Neuron (in vitro differentiated cells): Measurements from ENCODE around the gene TEX10.

ENCODE experiments used
- H2AFZ ChIP-seq: one replicate; pipeline ENCODE4 v1.6.1; 2013; ENCODE audit warnings: low read depth, mild to moderate bottlenecking, inconsistent platforms, low read length, moderate library complexity
- H3K27me3 ChIP-seq: one replicate; pipeline ENCODE4 v1.6.1; 2013; ENCODE audit warnings: low read length; ENCODE audit not compliant: insufficient read depth
- H3K36me3 ChIP-seq: one replicate; pipeline ENCODE4 v1.6.1; 2013; ENCODE audit warnings: low read length; ENCODE audit not compliant: insufficient read depth
- H3K4me1 ChIP-seq: one replicate; pipeline ENCODE4 v1.6.1; 2013; ENCODE audit warnings: low read length; ENCODE audit not compliant: insufficient read depth
- H3K4me3 ChIP-seq: 2 replicates; pipeline ENCODE4 v1.5.1; 2013; ENCODE audit warnings: mild to moderate bottlenecking, low read length, moderate library complexity
- H3K9me3 ChIP-seq: one replicate; pipeline ENCODE4 v1.6.1; 2013; ENCODE audit warnings: low read length

The TEX10 gene

GRCh38 chr9:100324594-100325200 is 28.0 kb downstream of the TEX10 start:
- Histone ChIP-seq H3K36me3 (peaks cover 55% of the 10 kb centered on the region), H3K4me1 (no peaks in the 10 kb centered on the region), H3K27me3 (no peaks in the 10 kb centered on the region)

GRCh38 chr9:100322954-100323536 is 29.7 kb downstream of the TEX10 start:
- H3K36me3 ChIP-seq, result peaks cover 56% of the 10 kb centered on the region
- H3K27me3 ChIP-seq, result no peaks in the 10 kb centered on the region

More at GRCh38 chr9:100324594-100325200, 28.0 kb downstream of the TEX10 start:
- Histone ChIP-seq H3K9me3 (no peaks in the 10 kb centered on the region), H2AFZ (no peak overlapping the region), H3K4me3 (no peak overlapping the region)

GRCh38 chr9:100317706-100318105 is 35.0 kb downstream of the TEX10 start:
- Histone ChIP-seq H3K27me3 (no peaks in the 10 kb centered on the region), H2AFZ (no peak overlapping the region), H3K9me3 (peaks cover 23% of the 10 kb centered on the region), H3K36me3 (peaks cover 67% of the 10 kb centered on the region), H3K4me1 (no peaks in the 10 kb centered on the region), H3K4me3 (no peak overlapping the region)

More at GRCh38 chr9:100322954-100323536, 29.7 kb downstream of the TEX10 start:
- Histone ChIP-seq H2AFZ (no peak overlapping the region), H3K4me1 (no peaks in the 10 kb centered on the region), H3K9me3 (no peaks in the 10 kb centered on the region), H3K4me3 (no peak overlapping the region)

- no peak overlapping the region for H2AFZ ChIP-seq
- H3K27me3 ChIP-seq, result no peaks in the 10 kb centered on the region
- no peak overlapping the region for H3K4me3 ChIP-seq
- H3K36me3 ChIP-seq, result peaks cover 67% of the 10 kb centered on the region
- no peaks in the 10 kb centered on the region for H3K4me1 ChIP-seq
- H3K9me3 ChIP-seq, result peaks cover 26% of the 10 kb centered on the region
Measured at GRCh38 chr9:100315561-100315960, 37.2 kb downstream of the TEX10 start.

DNA sequence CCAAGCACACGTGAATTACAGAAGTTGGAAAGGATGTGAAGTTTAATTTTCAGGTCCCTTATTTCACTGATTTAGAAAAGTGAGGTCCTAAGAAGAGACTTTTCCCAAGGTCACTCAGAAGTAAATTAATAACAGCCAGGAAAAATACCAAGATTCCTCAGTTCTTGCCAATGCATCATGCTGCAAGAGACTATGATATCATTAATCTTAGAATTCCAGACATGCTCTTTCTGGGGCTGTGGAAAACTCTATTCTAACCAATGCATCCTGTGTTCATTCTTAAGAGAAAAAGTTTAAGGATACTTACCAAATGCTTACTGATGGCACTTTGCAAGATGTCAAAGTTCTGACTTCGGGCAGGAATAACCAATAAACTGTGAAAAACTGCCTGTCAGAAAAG is 42.8 kb downstream of the TEX10 start:
- Histone ChIP-seq H3K4me3 (no peak overlapping the region), H3K9me3 (peaks cover 19% of the 10 kb centered on the region), H3K27me3 (no peaks in the 10 kb centered on the region), H2AFZ (no peak overlapping the region), H3K36me3 (peaks cover 55% of the 10 kb centered on the region), H3K4me1 (no peaks in the 10 kb centered on the region)

DNA sequence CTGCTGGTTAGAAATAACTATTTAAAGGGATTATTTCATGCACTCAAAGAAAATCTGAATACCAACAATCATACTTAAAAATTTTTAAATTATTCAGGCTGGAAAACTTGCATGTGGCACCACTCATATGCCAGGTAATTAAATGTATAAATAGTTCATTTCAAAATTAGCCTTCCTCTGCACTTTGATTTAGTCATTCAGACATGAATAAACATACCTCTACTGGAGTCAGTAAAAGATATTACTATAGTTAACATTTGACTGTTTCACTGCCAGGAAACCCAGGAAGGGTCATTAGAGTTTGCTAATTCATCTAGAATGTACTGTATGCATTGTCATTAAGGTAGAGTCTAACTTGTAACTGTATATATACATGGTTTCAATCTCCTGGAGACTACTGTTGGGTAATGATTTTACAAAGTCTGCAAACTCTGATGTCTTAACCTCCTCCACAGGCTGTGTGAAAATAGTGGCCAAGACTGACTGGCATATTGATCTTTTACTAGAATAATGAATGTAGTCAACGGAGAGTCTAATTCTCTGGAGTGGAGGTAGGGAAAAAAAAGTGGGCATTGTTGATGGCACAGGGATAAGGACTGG is 43.7 kb downstream of the TEX10 start:
- no peaks in the 10 kb centered on the region for H3K4me1 ChIP-seq
- no peak overlapping the region for H3K4me3 ChIP-seq
- no peak overlapping the region for H2AFZ ChIP-seq
- H3K36me3 ChIP-seq, result peaks cover 54% of the 10 kb centered on the region
- peaks cover 13% of the 10 kb centered on the region for H3K9me3 ChIP-seq
- no peaks in the 10 kb centered on the region for H3K27me3 ChIP-seq

DNA sequence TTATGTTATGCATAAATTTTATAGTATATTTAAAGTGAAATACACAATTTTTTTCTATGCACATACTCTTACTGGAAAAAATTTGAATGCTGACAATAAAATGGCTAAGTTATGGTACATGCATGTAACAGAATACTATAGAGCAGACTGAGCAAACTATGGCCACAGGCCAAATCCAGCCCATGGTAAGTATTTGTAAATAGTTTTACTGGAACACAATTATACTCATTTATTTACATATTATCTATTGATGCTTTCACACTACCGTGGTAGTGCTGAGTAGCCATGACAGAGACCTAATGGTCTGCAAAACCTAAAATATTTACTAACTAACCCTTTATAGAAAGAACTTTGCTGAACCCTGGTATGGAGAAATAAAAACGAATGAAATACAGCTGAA is 45.7 kb downstream of the TEX10 start:
- Histone ChIP-seq H2AFZ (no peak overlapping the region), H3K4me1 (no peaks in the 10 kb centered on the region), H3K27me3 (no peaks in the 10 kb centered on the region), H3K36me3 (peaks cover 64% of the 10 kb centered on the region), H3K4me3 (no peak overlapping the region), H3K9me3 (peaks cover 7% of the 10 kb centered on the region)

DNA sequence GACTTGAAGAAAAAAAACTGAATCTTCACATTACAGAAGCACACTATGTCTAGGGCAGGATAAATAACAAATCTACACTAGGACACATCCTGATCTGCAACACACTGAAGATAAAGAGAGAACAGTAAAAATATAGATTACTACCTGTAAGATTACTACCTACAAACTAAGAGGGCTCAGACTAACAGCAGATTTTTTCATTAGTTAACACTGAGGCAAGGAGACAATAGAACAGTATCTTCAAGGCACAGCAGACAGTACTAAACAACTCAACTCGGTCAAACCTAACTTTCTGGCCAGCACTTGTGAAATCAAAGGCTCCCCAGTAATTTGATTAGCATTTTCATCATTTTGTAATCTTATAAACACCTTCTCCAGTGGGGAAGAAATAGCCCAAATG is 46.5 kb downstream of the TEX10 start:
- peaks cover 71% of the 10 kb centered on the region for H3K36me3 ChIP-seq
- H3K4me1 ChIP-seq, result no peaks in the 10 kb centered on the region
- no peak overlapping the region for H3K4me3 ChIP-seq
- peaks cover 7% of the 10 kb centered on the region for H3K9me3 ChIP-seq
- H2AFZ ChIP-seq, result no peak overlapping the region
- H3K27me3 ChIP-seq, result no peaks in the 10 kb centered on the region

DNA sequence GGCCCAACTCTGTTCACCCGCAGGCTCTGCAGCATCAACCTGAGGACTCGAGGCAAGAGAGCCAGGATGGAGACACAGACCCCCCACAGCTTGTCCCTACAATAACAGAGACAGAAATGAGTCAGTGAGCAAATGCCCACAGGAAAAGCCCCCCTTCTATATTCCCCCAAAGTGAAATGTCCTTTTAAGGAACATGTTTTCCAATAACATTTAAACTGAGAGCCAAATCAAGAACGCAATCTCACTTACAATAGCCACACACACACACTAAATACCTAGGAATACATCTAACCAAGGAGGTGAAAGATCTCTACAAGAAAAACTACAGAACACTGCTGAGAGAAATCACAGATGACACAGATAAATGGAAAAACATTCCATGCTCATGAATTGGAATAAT is 49.0 kb downstream of the TEX10 start:
- H3K9me3 ChIP-seq, result peaks cover 4% of the 10 kb centered on the region
- H2AFZ ChIP-seq, result no peak overlapping the region
- H3K27me3 ChIP-seq, result no peaks in the 10 kb centered on the region
- H3K4me3 ChIP-seq, result no peak overlapping the region
- peaks cover 6% of the 10 kb centered on the region for H3K4me1 ChIP-seq
- H3K36me3 ChIP-seq, result peaks cover 66% of the 10 kb centered on the region

- peaks cover 82% of the 10 kb centered on the region for H3K36me3 ChIP-seq
- no peaks in the 10 kb centered on the region for H3K27me3 ChIP-seq
- no peaks in the 10 kb centered on the region for H3K9me3 ChIP-seq
- H2AFZ ChIP-seq, result no peak overlapping the region
- H3K4me3 ChIP-seq, result no peak overlapping the region
- H3K4me1 ChIP-seq, result peaks cover 17% of the 10 kb centered on the region
Measured at GRCh38 chr9:100298378-100298777, 54.4 kb downstream of the TEX10 start.

DNA sequence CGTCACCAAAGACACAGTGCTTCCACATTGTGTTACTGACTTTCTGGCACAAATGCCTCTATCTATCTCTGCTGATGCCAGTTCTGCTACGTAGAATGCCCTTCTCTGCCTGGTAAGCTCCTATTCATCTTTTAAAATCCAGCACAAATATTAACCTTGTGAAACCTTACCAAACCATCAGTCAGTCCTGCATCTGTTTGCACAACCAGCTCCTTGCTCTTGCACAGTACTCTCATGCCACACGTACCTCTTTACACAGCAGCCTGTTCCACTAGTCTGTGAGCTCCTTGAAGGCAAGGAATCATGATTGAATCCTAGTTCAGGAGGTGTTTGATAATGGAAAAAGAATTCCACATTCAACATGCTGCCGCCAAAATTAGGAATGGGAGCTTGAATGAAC is 56.3 kb downstream of the TEX10 start:
- H3K36me3 ChIP-seq, result peaks cover 81% of the 10 kb centered on the region

GRCh38 chr9:100295240-100295639 is 57.5 kb downstream of the TEX10 start:
- no peaks in the 10 kb centered on the region for H3K9me3 ChIP-seq
- no peak overlapping the region for H2AFZ ChIP-seq
- no peaks in the 10 kb centered on the region for H3K27me3 ChIP-seq
- no peak overlapping the region for H3K4me3 ChIP-seq
- H3K36me3 ChIP-seq, result peaks cover 74% of the 10 kb centered on the region
- peaks cover 17% of the 10 kb centered on the region for H3K4me1 ChIP-seq

More for the DNA sequence above, 56.3 kb downstream of the TEX10 start:
- H3K4me3 ChIP-seq, result no peak overlapping the region
- H3K27me3 ChIP-seq, result no peaks in the 10 kb centered on the region
- H3K9me3 ChIP-seq, result no peaks in the 10 kb centered on the region
- H3K4me1 ChIP-seq, result peaks cover 17% of the 10 kb centered on the region
- H2AFZ ChIP-seq, result no peak overlapping the region

- no peak overlapping the region for H2AFZ ChIP-seq
- H3K36me3 ChIP-seq, result peaks cover 71% of the 10 kb centered on the region
Measured at GRCh38 chr9:100294806-100295205, 57.9 kb downstream of the TEX10 start.

More at GRCh38 chr9:100294806-100295205, 57.9 kb downstream of the TEX10 start:
- H3K4me3 ChIP-seq, result no peak overlapping the region
- H3K4me1 ChIP-seq, result peaks cover 17% of the 10 kb centered on the region
- H3K9me3 ChIP-seq, result no peaks in the 10 kb centered on the region
- no peaks in the 10 kb centered on the region for H3K27me3 ChIP-seq
